RWPE2 (cell line): Measurements from ENCODE around the gene TCN2.

Source experiments
- ATAC-seq: fragments of 200-7000 bp; cut with Tn5 transposase; 3 replicates; pipeline ENCODE4 v1.9.1; 2021; ENCODE audit warnings: low read depth
- DNase-seq: peaks from one replicate; pipeline ENCODE4 v3.0.0-alpha.2; 2020; ENCODE audit warnings: low spot score
- H3K27ac ChIP-seq: fragments of 450-650 bp; 2 replicates; pipeline ENCODE4 v1.5.1; 2017; ENCODE audit warnings: mild to moderate bottlenecking; ENCODE audit not compliant: poor library complexity, severe bottlenecking
- H3K27me3 ChIP-seq: fragments of 250-450 bp; sonication (Bioruptor Pico); 2 replicates; pipeline ENCODE4 v1.5.1; 2021; ENCODE audit warnings: mild to moderate bottlenecking, moderate library complexity; ENCODE audit not compliant: insufficient read depth, poor library complexity, severe bottlenecking
- H3K36me3 ChIP-seq: fragments of 250-450 bp; sonication (Bioruptor Pico); 2 replicates; pipeline ENCODE4 v1.5.1; 2020; ENCODE audit warnings: low read depth, mild to moderate bottlenecking, moderate library complexity
- H3K4me1 ChIP-seq: fragments of 250-450 bp; sonication (Bioruptor Pico); 2 replicates; pipeline ENCODE4 v1.5.1; 2021; ENCODE audit warnings: mild to moderate bottlenecking, moderate library complexity; ENCODE audit not compliant: insufficient read depth, poor library complexity, severe bottlenecking
- H3K4me3 ChIP-seq: fragments of 250-450 bp; sonication (Bioruptor Pico); 2 replicates; pipeline ENCODE4 v1.5.1; 2021; ENCODE audit warnings: mild to moderate bottlenecking, moderate library complexity; ENCODE audit not compliant: severe bottlenecking
- H3K9me3 ChIP-seq: fragments of 250-450 bp; sonication (Bioruptor Pico); 2 replicates; pipeline ENCODE4 v1.5.1; 2021; ENCODE audit warnings: mild to moderate bottlenecking, moderate library complexity; ENCODE audit not compliant: severe bottlenecking
- TF ChIP-seq, protein P1 (sequence below): fragments of 450-650 bp; IDR thresholded peaks from one replicate; pipeline ENCODE4 v1.5.1; 2017; ENCODE audit warnings: mild to moderate bottlenecking, moderate library complexity; ENCODE audit not compliant: poor library complexity, severe bottlenecking

The TCN2 gene

DNA sequence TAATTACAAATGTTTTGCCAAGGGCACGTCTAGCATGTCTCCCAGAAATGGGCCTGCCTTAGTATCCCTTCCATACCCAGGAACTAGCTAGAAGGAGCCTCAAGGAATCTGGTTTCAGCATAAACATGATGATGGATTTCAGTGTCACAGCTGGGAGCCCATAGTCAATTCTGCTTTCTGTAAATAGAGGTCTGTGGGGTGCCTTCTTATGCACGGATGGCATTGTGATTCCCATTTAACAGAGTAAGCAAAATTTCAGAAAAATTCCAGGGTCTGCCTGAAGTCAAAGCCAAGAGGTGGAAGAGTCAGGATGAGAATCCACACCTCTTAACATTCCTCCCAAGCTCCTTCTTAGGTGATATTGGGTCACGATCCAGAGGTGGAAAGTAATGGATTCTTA is 48.6 kb downstream of the TCN2 start:
- DNase-seq (no peak), ATAC-seq (no peak)
- TF ChIP-seq, protein P1, sequence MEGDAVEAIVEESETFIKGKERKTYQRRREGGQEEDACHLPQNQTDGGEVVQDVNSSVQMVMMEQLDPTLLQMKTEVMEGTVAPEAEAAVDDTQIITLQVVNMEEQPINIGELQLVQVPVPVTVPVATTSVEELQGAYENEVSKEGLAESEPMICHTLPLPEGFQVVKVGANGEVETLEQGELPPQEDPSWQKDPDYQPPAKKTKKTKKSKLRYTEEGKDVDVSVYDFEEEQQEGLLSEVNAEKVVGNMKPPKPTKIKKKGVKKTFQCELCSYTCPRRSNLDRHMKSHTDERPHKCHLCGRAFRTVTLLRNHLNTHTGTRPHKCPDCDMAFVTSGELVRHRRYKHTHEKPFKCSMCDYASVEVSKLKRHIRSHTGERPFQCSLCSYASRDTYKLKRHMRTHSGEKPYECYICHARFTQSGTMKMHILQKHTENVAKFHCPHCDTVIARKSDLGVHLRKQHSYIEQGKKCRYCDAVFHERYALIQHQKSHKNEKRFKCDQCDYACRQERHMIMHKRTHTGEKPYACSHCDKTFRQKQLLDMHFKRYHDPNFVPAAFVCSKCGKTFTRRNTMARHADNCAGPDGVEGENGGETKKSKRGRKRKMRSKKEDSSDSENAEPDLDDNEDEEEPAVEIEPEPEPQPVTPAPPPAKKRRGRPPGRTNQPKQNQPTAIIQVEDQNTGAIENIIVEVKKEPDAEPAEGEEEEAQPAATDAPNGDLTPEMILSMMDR, result no peak
- H3K27me3 ChIP-seq, result no peaks in the 10 kb centered on the region
- no peaks in the 10 kb centered on the region for H3K4me1 ChIP-seq
- no peaks in the 10 kb centered on the region for H3K9me3 ChIP-seq
- H3K27ac ChIP-seq, result no peak overlapping the region
- no peaks in the 10 kb centered on the region for H3K36me3 ChIP-seq
- H3K4me3 ChIP-seq, result no peak overlapping the region

DNA sequence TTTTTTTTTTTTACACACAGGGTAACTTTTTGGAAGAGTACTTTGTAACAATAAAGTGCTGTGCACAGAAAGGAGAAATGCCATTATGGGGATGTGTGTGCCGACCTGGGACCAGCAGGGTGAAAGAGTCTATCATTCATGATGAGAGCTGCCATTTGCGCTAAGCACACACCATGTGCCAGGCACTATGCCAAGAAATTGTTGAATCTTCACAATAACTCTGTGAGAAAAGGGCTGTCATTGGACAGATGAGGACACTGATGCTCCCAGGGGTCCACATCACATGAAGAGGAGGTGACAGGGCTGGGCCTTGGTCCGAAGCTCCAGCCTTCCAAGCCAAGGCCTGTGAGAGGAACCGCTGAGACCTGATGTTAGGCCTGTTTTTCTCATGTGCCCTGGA is 55.1 kb downstream of the TCN2 start:
- Histone ChIP-seq H3K27me3 (no peaks in the 10 kb centered on the region), H3K27ac (no peak overlapping the region), H3K9me3 (no peaks in the 10 kb centered on the region), H3K4me1 (no peaks in the 10 kb centered on the region), H3K36me3 (no peaks in the 10 kb centered on the region), H3K4me3 (no peak overlapping the region)
- DNase-seq (no peak), ATAC-seq (no peak)
- TF ChIP-seq, protein P1, result no peak

DNA sequence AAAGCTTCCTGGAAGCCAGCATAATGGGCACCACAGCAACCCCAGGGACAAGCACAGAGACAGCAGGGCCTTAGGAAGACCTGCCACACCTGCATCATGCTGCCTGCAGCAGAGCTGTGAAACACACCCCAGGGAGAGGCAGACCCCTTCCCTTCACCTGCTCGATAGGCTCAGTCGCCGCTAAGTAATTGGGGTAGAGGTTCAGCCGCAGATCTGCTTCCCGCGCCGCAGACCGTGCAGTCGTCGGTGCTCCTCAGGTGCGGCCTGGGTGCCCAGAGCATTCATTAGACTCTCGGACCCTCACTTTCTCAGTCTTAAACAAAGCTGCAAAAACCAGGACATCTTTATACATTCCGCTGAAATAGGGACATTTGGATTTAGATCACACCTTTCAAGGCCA is 57.8 kb downstream of the TCN2 start:
- Histone ChIP-seq H3K27me3 (no peaks in the 10 kb centered on the region), H3K4me3 (no peak overlapping the region), H3K36me3 (no peaks in the 10 kb centered on the region), H3K9me3 (no peaks in the 10 kb centered on the region), H3K4me1 (no peaks in the 10 kb centered on the region), H3K27ac (no peak overlapping the region)
- no peak for ATAC-seq
- TF ChIP-seq, protein P1, result no peak
- no peak for DNase-seq

GRCh38 chr22:30665266-30665665 is 58.3 kb downstream of the TCN2 start:
- TF ChIP-seq, protein P1, result no peak
- ATAC-seq (no peak), DNase-seq (no peak)
- H3K27ac ChIP-seq, result no peak overlapping the region
- H3K9me3 ChIP-seq, result no peaks in the 10 kb centered on the region
- no peak overlapping the region for H3K4me3 ChIP-seq
- no peaks in the 10 kb centered on the region for H3K27me3 ChIP-seq
- H3K4me1 ChIP-seq, result no peaks in the 10 kb centered on the region
- no peaks in the 10 kb centered on the region for H3K36me3 ChIP-seq

DNA sequence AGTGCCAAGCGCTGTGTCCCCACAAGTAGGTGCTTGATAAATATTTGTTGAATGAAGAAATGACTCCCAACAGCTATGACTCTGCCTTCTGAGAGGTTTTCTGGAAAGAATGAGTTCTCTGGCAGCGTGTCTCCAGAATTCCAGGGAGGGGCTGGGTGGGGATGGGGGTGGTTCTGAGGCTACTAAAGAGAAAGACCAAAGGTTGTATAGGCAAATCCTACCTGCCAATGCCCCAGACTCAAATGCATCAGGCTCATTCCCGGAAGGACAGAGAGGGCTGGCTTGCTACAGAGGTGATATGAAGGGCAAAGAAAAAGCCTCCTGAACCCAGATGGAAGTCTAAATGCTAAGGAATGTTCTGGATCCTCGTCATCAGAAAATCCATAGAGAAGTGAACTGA is 58.8 kb downstream of the TCN2 start:
- Histone ChIP-seq H3K9me3 (no peaks in the 10 kb centered on the region), H3K27me3 (no peaks in the 10 kb centered on the region), H3K4me3 (no peak overlapping the region), H3K27ac (no peak overlapping the region), H3K4me1 (no peaks in the 10 kb centered on the region), H3K36me3 (no peaks in the 10 kb centered on the region)
- ATAC-seq (no peak), DNase-seq (no peak)
- TF ChIP-seq, protein P1, result no peak
